Glutamatergic neuron (in vitro differentiated cells): ENCODE results near the gene PHKB. TPM values are rescaled to one million over a fixed set of nuclear protein-coding genes. Genes with fewer than 3 reads are reported as not detected.

Source experiments
- DNase-seq: peaks from one replicate; pipeline ENCODE4 v3.0.0; 2022
- H3K27ac Mint-ChIP-seq: one replicate; pipeline ENCODE4 v1.8.0; 2020; ENCODE audit warnings: mild to moderate bottlenecking, mixed read lengths, inconsistent platforms; ENCODE audit not compliant: unreplicated experiment
- H3K27me3 Mint-ChIP-seq: one replicate; pipeline ENCODE4 v1.8.0; 2020; ENCODE audit warnings: mild to moderate bottlenecking, moderate library complexity, mixed read lengths, inconsistent platforms; ENCODE audit not compliant: unreplicated experiment
- H3K36me3 Mint-ChIP-seq: one replicate; pipeline ENCODE4 v1.8.0; 2020; ENCODE audit warnings: mild to moderate bottlenecking, mixed read lengths, inconsistent platforms; ENCODE audit not compliant: unreplicated experiment
- H3K4me1 Mint-ChIP-seq: one replicate; pipeline ENCODE4 v1.8.0; 2020; ENCODE audit warnings: mild to moderate bottlenecking, low read depth, mixed read lengths, inconsistent platforms; ENCODE audit not compliant: unreplicated experiment
- H3K4me3 Mint-ChIP-seq: one replicate; pipeline ENCODE4 v1.8.0; 2020; ENCODE audit warnings: mild to moderate bottlenecking, mixed read lengths, inconsistent platforms; ENCODE audit not compliant: unreplicated experiment
- H3K9me3 Mint-ChIP-seq: one replicate; pipeline ENCODE4 v1.8.0; 2020; ENCODE audit warnings: mild to moderate bottlenecking, moderate library complexity, mixed read lengths, inconsistent platforms; ENCODE audit not compliant: unreplicated experiment
- total RNA-seq: library from RNA; stranded (reverse); fragmentation: NEBNext Ultra II Directional; extraction: Animal tissue kit (Norgen Biotek cat#: 25700); gene quantifications from one replicate; pipeline ENCODE4 v1.2.1, GENCODE V29; 2021; ENCODE audit not compliant: unreplicated experiment
- TF ChIP-seq, protein P1 (sequence below): fragments of 200-600 bp; sonication (generic); IDR thresholded peaks from one replicate; pipeline ENCODE4 v1.5.0; 2021; ENCODE audit not compliant: partially characterized antibody, unreplicated experiment

The PHKB gene
- total RNA-seq, 1 donor from 2014 or later, result 123 TPM

DNA sequence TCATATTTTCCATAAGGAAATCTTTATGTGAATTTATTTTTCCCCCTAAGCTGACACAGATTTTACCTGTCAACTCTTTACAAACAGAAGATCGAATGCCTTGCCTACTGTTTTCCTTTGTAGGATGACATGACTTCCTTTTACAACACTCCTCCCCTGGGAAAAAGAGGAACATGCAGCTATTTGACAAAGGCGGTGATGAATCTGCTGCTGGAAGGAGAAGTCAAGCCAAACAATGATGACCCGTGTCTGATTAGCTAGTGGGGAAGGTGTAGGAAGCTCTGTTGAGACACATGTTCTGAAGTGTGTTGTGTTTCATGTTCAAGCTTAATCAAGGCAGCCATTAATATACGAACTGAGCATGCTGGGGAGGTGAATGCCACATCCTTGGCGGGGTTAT is 238.0 kb downstream of the PHKB start:
- no peak overlapping the region for H3K27ac Mint-ChIP-seq
- peaks cover 16% of the 10 kb centered on the region for H3K36me3 Mint-ChIP-seq
- peaks cover 2% of the 10 kb centered on the region for H3K27me3 Mint-ChIP-seq
- TF ChIP-seq, protein P1, sequence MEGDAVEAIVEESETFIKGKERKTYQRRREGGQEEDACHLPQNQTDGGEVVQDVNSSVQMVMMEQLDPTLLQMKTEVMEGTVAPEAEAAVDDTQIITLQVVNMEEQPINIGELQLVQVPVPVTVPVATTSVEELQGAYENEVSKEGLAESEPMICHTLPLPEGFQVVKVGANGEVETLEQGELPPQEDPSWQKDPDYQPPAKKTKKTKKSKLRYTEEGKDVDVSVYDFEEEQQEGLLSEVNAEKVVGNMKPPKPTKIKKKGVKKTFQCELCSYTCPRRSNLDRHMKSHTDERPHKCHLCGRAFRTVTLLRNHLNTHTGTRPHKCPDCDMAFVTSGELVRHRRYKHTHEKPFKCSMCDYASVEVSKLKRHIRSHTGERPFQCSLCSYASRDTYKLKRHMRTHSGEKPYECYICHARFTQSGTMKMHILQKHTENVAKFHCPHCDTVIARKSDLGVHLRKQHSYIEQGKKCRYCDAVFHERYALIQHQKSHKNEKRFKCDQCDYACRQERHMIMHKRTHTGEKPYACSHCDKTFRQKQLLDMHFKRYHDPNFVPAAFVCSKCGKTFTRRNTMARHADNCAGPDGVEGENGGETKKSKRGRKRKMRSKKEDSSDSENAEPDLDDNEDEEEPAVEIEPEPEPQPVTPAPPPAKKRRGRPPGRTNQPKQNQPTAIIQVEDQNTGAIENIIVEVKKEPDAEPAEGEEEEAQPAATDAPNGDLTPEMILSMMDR, result no peak
- peaks cover 3% of the 10 kb centered on the region for H3K9me3 Mint-ChIP-seq
- DNase-seq, result no peak
- H3K4me3 Mint-ChIP-seq, result no peak overlapping the region
- H3K4me1 Mint-ChIP-seq, result peaks cover 2% of the 10 kb centered on the region

DNA sequence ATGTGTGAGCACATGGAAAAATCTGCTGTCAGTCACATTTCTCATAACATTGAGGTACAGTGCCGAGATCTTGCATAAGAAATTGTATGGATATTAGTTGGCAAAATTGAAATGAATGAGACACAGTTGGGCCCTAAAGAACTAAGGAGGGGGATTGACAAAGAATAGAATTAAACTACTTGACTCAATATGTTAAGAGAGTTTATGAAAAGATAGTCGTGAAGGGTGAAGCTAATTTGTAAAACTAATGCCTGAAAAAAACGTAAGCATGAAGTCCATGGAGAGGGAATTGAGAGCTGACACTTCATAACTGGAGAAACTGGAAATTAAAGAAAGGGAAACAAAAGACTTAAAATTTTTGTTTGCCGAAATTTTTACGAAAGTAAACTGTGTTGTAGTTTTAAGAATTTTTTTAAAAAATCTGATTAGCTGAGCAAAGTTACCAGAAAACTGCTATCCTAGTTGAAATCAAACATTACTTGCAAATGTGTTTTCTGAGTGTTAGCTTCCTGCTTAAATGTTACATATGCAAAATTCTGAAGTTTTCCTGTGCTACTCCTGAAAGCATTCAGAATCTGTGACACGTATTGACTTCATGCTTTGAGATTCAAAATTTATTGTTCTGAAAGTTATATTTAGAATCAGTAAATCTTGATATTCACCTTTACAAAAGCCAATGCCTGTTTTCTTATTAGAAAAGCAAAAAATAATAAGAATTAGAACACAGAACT is 239.9 kb downstream of the PHKB start:
- no peak overlapping the region for H3K4me3 Mint-ChIP-seq
- peaks cover 16% of the 10 kb centered on the region for H3K36me3 Mint-ChIP-seq
- no peak for DNase-seq
- peaks cover 2% of the 10 kb centered on the region for H3K27me3 Mint-ChIP-seq
- TF ChIP-seq, protein P1, result no peak
- peaks cover 3% of the 10 kb centered on the region for H3K9me3 Mint-ChIP-seq
- H3K27ac Mint-ChIP-seq, result no peak overlapping the region
- peaks cover 10% of the 10 kb centered on the region for H3K4me1 Mint-ChIP-seq

DNA sequence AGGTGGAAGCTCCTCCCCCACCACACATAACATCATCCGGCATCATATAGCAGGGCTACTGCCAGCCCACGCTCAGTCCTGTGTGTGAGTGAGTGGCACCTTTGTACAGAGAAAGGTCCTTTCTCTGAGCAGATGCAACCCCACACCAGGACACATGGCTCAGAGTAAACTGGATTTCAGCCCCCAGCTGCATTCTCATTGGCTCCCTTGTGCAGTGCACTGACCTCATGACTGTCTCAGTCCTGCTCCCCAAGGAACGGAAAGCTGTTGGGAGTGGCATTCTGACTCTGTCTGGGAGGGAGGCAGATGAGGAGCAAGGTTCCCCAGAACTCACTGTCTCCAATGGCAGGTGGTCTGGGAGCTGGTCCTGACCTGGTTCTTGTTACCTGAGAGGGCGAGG is 244.1 kb downstream of the PHKB start:
- H3K4me3 Mint-ChIP-seq, result no peak overlapping the region
- H3K9me3 Mint-ChIP-seq, result peaks cover 2% of the 10 kb centered on the region
- TF ChIP-seq, protein P1, result no peak
- peaks cover 8% of the 10 kb centered on the region for H3K4me1 Mint-ChIP-seq
- no peak for DNase-seq
- H3K27ac Mint-ChIP-seq, result no peak overlapping the region
- H3K27me3 Mint-ChIP-seq, result peaks cover 2% of the 10 kb centered on the region
- peaks cover 11% of the 10 kb centered on the region for H3K36me3 Mint-ChIP-seq

DNA sequence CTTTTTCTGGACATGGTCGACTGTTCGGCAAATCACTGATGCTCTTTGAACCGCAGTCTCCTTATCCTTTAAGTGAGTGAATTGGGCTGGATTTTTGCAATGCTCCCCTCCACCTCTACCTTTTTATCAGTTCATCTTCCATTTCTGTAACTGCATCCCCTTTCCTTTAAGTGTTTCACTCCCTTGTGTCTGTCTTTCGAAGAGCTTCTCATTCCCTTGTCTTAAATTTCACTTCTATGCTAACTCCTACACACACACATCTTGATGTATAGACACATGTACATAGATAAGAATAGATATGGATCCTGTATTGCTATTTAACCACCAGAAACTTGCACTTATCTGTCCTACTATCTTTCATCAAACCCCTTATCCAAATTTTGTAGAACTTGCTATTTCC is 250.7 kb downstream of the PHKB start:
- Mint-ChIP-seq H3K4me1 (no peaks in the 10 kb centered on the region), H3K9me3 (peaks cover 3% of the 10 kb centered on the region), H3K27ac (no peak overlapping the region), H3K36me3 (no peaks in the 10 kb centered on the region), H3K4me3 (no peak overlapping the region), H3K27me3 (peaks cover 2% of the 10 kb centered on the region)
- TF ChIP-seq, protein P1, result no peak
- DNase-seq, result no peak
